GM12878 (cell line): ENCODE measurements around the gene PLXNC1. TPM values are rescaled to one million over a fixed set of nuclear protein-coding genes. Genes with fewer than 3 reads are reported as not detected.

ENCODE experiments used
- ATAC-seq: fragments of 200-7000 bp; cut with Tn5 transposase; 3 replicates; pipeline ENCODE4 v1.9.1; 2020; ENCODE audit warnings: mild to moderate bottlenecking, moderate library complexity
- BruUV-seq: library from RNA; stranded (reverse); fragments of 400-500 nt; replicated peaks from 2 replicates; lab custom pipeline; 2021; lab: Mats Ljungman, UMichigan
- CTCF ChIA-PET: fragments of 300-600 bp; sonication (Branson Sonifier 250); formaldehyde crosslinking; extraction: SDS; loops from one replicate; lab custom pipeline; 2021; ENCODE audit warnings: inconsistent platforms; lab: Yijun Ruan, JAX
- POLR2A ChIA-PET: fragments of 350-600 bp; formaldehyde crosslinking; extraction: SDS; loops from one replicate; lab custom pipeline; 2021; ENCODE audit warnings: inconsistent platforms; lab: Charles Lee
- RAD21 ChIA-PET: fragments of 300-600 bp; sonication (Branson Sonifier 250); formaldehyde crosslinking; loops from one replicate; lab custom pipeline; 2023; ENCODE audit warnings: antibody characterized with exemption; ENCODE audit not compliant: unreplicated experiment; lab: Charles Lee
- SMC1A ChIA-PET: fragments of 300-600 bp; sonication (Branson Sonifier 250); formaldehyde crosslinking; loops from one replicate; lab custom pipeline; 2023; ENCODE audit not compliant: unreplicated experiment, uncharacterized antibody; lab: Charles Lee
- DNase-seq: peaks from one replicate; pipeline ENCODE4 v3.0.0-alpha.2; 2011; ENCODE audit warnings: low read depth, low spot score
- FAIRE-seq: peaks from 3 replicates; lab custom pipeline; 2011; peaks lifted over from hg19 to GRCh38; lab: Jason Lieb, UNC
- H2AFZ ChIP-seq: 2 replicates; pipeline ENCODE4 v1.6.0; 2011; ENCODE audit warnings: low read depth, low read length, control low read depth; ENCODE audit not compliant: control insufficient read depth
- H3K27ac ChIP-seq: 2 replicates; pipeline ENCODE4 v1.5.1; 2011; ENCODE audit warnings: control low read depth; ENCODE audit not compliant: control insufficient read depth, insufficient read depth
- H3K27me3 ChIP-seq, 2 experiments: replicated peaks in 1 of 2; 2 replicates each; pipeline versions ENCODE4 v1.6.0 to v1.6.1; 2011; ENCODE audit warnings: low read length in 1 of 2; ENCODE audit not compliant: control insufficient read depth in 2 of 2, insufficient read depth in 2 of 2
- H3K36me3 ChIP-seq, 2 experiments: 2 replicates each; pipeline ENCODE4 v1.5.1; 2011; ENCODE audit warnings: low read length in 1 of 2; ENCODE audit not compliant: control insufficient read depth in 2 of 2, insufficient read depth in 2 of 2
- H3K4me1 ChIP-seq: 2 replicates; pipeline ENCODE4 v1.6.1; 2011; ENCODE audit warnings: mild to moderate bottlenecking, low read length, moderate library complexity, mixed read lengths; ENCODE audit not compliant: control insufficient read depth, insufficient read depth
- H3K4me2 ChIP-seq: 2 replicates; pipeline ENCODE4 v1.6.0; 2011; ENCODE audit warnings: control low read depth; ENCODE audit not compliant: control insufficient read depth, insufficient read depth
- H3K4me3 ChIP-seq: fragments of 200-600 bp; sonication (generic); 2 replicates; pipeline ENCODE4 v1.5.1; 2016
- H3K79me2 ChIP-seq: 2 replicates; pipeline ENCODE4 v1.6.0; 2011; ENCODE audit warnings: low read length; ENCODE audit not compliant: control insufficient read depth, insufficient read depth
- H3K9ac ChIP-seq: 2 replicates; pipeline ENCODE4 v1.8.0; 2011; ENCODE audit warnings: low read length, control low read depth, mixed read lengths; ENCODE audit not compliant: control insufficient read depth, insufficient read depth
- H3K9me3 ChIP-seq: replicated peaks from 3 replicates; pipeline ENCODE4 v1.5.1; 2011; ENCODE audit warnings: mild to moderate bottlenecking, low read length; ENCODE audit not compliant: control insufficient read depth, insufficient read depth
- H4K20me1 ChIP-seq: 2 replicates; pipeline ENCODE4 v1.6.0; 2011; ENCODE audit not compliant: control insufficient read depth, insufficient read depth
- BACH1 ChIP-seq: fragments of 450-650 bp; IDR thresholded peaks from 2 replicates; pipeline ENCODE4 v1.6.1; 2017; ENCODE audit warnings: mild to moderate bottlenecking, borderline replicate concordance
- EGR1 ChIP-seq, 2 experiments: IDR thresholded peaks; 1 replicate in 1 of 2; 2 replicates in 1 of 2; pipeline ENCODE4 v1.6.1; 2011 to 2012; ENCODE audit warnings: low read depth in 2 of 2, low read length in 2 of 2, borderline replicate concordance in 1 of 2, mild to moderate bottlenecking in 1 of 2, moderate library complexity in 1 of 2
- EP300 ChIP-seq, 2 experiments: fragments of 150-350 bp in 1 of 2; IDR thresholded peaks; 2 replicates each; pipeline ENCODE4 v1.6.1; 2011 to 2012; ENCODE audit warnings: low read depth in 2 of 2, low read length in 2 of 2, borderline replicate concordance in 1 of 2, improper control_type of control experiment in 1 of 2, inconsistent platforms in 1 of 2; ENCODE audit not compliant: control insufficient read depth in 1 of 2
- MYC ChIP-seq: IDR thresholded peaks from 2 replicates; pipeline ENCODE4 v1.6.1; 2011; ENCODE audit warnings: mild to moderate bottlenecking, low read length, moderate library complexity, inconsistent platforms; ENCODE audit not compliant: insufficient read depth, insufficient replicate concordance, insufficient read length, severe bottlenecking
- NBN ChIP-seq: fragments of 450-650 bp; IDR thresholded peaks from 2 replicates; pipeline ENCODE4 v1.6.1; 2016
- NFYA ChIP-seq: IDR thresholded peaks from 2 replicates; pipeline ENCODE4 v1.6.1; 2011; ENCODE audit warnings: low read depth, mild to moderate bottlenecking, low read length, improper control_type of control experiment, borderline replicate concordance
- SPI1 ChIP-seq: IDR thresholded peaks from 2 replicates; pipeline ENCODE4 v1.6.1; 2011; ENCODE audit warnings: low read depth, mild to moderate bottlenecking, low read length, moderate library complexity, borderline replicate concordance; ENCODE audit not compliant: insufficient read depth
- SREBF2 ChIP-seq: IDR thresholded peaks from 2 replicates; pipeline ENCODE4 v1.6.1; 2012; ENCODE audit warnings: mild to moderate bottlenecking, low read length
- TARDBP ChIP-seq: IDR thresholded peaks from 2 replicates; pipeline ENCODE4 v1.6.1; 2016; ENCODE audit warnings: borderline replicate concordance
- ZNF217 ChIP-seq: fragments of 450-650 bp; IDR thresholded peaks from 2 replicates; pipeline ENCODE4 v1.6.1; 2017; ENCODE audit warnings: antibody characterized with exemption, mild to moderate bottlenecking
- ZNF622 ChIP-seq: fragments of 450-650 bp; IDR thresholded peaks from 2 replicates; pipeline ENCODE4 v1.6.1; 2017; ENCODE audit warnings: mild to moderate bottlenecking, inconsistent platforms
- WGBS: methylation state at CpG from one replicate; pipeline ENCODE4 v1.1.6; 2016; ENCODE audit warnings: low lambda C conversion rate; ENCODE audit not compliant: insufficient replicate concordance, insufficient coverage; ENCODE audit errors: missing lambda C conversion rate; 5-methylcytosine and 5-hydroxymethylcytosine counted together
- in situ Hi-C: fragments of 300-500 bp; cut with MboI; formaldehyde crosslinking; loops from 9 replicates; pipeline ENCODE4 v1.14.3; 2018; ENCODE audit warnings: mixed read lengths
- intact Hi-C: fragments of 100-400 bp; cut with micrococcal nuclease; formaldehyde crosslinking; loops from one replicate; pipeline ENCODE4 v1.14.2; 2022; ENCODE audit not compliant: unreplicated experiment
- polyA plus RNA-seq, 11 experiments: library from polyadenylated mRNA; depleted of rRNA in 4 of 11; unstranded in 6 of 11; stranded (reverse) in 5 of 11; fragments of >200 nt; fragmentation: Nextera tagmentation in 4 of 11; fragmentation: Illumina TruSeq in 1 of 11; extraction: Ambion mirVana in 4 of 11; extraction: Trizol in 1 of 11; gene quantifications; 1 replicate in 1 of 11; 2 replicates in 10 of 11; pipeline versions ENCODE4 v1.2.1 to v1.2.3, GENCODE V29; 2011 to 2016; ENCODE audit warnings: inconsistent platforms in 2 of 11, missing spikeins in 2 of 11, low read depth in 1 of 11
- total RNA-seq, 4 experiments: library from RNA; depleted of rRNA in 3 of 4; stranded (reverse); fragments of >200 nt in 3 of 4; fragmentation: Illumina TruSeq in 1 of 4; extraction: Trizol in 1 of 4; gene quantifications; 2 replicates each; pipeline versions ENCODE4 v1.2.1 to v1.2.3, GENCODE V29; 2013 to 2021
- TF ChIP-seq, protein P1 (sequence below): fragments of 450-650 bp; formaldehyde crosslinking; IDR thresholded peaks from 2 replicates; pipeline ENCODE4 v1.4.0; 2020; ENCODE audit warnings: mild to moderate bottlenecking, moderate library complexity
- TF ChIP-seq, protein P2 (sequence below): fragments of 150-350 bp; IDR thresholded peaks from 2 replicates; pipeline ENCODE4 v1.6.1; 2014; ENCODE audit warnings: mild to moderate bottlenecking, low read depth, low read length
- TF ChIP-seq, protein P3 (sequence below): fragments of 450-650 bp; IDR thresholded peaks from 2 replicates; pipeline ENCODE4 v1.6.1; 2017; ENCODE audit warnings: borderline replicate concordance
- TF ChIP-seq, protein P4 (sequence below): IDR thresholded peaks from 2 replicates; pipeline ENCODE4 v1.6.1; 2011; ENCODE audit warnings: low read depth, low read length, improper control_type of control experiment, borderline replicate concordance

PLXNC1 gene
- total and polyA plus RNA-seq, 10 of the 15 experiments (the other 5 are each of a cell fraction or from before 2014, with no cell fraction given), result 5.2 to 41.2 (median 24.6) TPM

DNA sequence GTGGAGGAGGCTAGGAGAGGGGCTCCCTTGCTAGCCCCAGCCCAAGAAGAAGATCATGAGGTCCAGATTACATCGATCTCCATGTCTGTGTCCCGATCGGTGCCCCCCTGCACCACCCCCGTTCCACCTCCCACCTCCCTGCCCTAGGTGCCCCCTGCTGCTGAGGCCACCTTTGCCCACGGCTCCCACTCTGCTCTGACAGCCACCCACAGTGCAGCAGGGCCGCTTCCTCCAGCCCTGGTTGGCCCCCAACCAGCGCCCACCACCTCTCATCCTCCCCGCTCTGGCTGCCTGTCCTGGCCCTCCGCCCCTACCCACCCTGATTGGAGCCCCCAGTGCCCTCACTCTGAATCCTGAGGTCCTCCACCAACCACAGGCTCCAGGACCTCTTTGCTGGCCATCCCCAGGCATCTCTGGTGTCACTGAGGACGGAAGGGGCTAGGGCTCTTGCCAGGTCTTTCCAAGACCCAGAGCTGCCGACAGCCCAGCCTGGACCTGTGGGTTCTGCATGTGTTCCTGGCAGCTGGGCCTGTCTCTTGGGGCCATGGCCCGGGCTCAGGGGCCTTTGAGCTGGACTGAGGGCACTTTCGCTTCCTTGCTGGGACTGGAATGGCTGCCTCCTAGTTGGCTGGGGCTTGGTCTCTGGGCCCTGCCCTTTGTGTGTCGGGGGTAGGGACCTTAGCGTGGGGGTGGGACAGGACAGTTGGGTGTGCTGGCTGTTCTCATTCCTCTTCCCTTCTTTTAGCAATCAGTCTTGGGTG, 7.2 kb upstream of the PLXNC1 start:
- POLR2A ChIA-PET, result no interaction called here
- Histone ChIP-seq H3K36me3 (no peaks in the 10 kb centered on the region), H3K27ac (no peak overlapping the region), H3K9ac (no peak overlapping the region), H3K4me2 (no peak overlapping the region), H2AFZ (no peak overlapping the region), H3K79me2 (no peaks in the 10 kb centered on the region), H3K4me3 (no peak overlapping the region), H3K9me3 (no peaks in the 10 kb centered on the region), H3K4me1 (no peaks in the 10 kb centered on the region; the same call in 1 of the 2 replicates), H4K20me1 (no peaks in the 10 kb centered on the region), H3K27me3 (no peaks in the 10 kb centered on the region)
- ATAC-seq (no peak), FAIRE-seq (no peak), DNase-seq (no peak)
- SMC1A ChIA-PET, result interaction anchor here (0.9 to 2.0 kb wide), 5 partner anchors 131 to 393 kb away, joined by 3 to 7 read pairs (median 3); no protein-coding TSS in a partner anchor
- 76% methylated on average over 15 of the region's 15 CpGs for WGBS
- RAD21 ChIA-PET, result interaction anchor here (1.1 to 1.4 kb wide), 2 partner anchors 15 to 188 kb away, joined by 4 read pairs; no protein-coding TSS in a partner anchor
- intact Hi-C loops, result no loop called here
- no TSS peak for BruUV-seq
- CTCF ChIA-PET, result interaction anchor here (0.6 to 3.8 kb wide), 5 partner anchors 293 to 620 kb away, joined by 3 to 15 read pairs (median 4); no protein-coding TSS in a partner anchor
- in situ Hi-C loops, result no loop called here
- TF ChIP-seq, protein P1, sequence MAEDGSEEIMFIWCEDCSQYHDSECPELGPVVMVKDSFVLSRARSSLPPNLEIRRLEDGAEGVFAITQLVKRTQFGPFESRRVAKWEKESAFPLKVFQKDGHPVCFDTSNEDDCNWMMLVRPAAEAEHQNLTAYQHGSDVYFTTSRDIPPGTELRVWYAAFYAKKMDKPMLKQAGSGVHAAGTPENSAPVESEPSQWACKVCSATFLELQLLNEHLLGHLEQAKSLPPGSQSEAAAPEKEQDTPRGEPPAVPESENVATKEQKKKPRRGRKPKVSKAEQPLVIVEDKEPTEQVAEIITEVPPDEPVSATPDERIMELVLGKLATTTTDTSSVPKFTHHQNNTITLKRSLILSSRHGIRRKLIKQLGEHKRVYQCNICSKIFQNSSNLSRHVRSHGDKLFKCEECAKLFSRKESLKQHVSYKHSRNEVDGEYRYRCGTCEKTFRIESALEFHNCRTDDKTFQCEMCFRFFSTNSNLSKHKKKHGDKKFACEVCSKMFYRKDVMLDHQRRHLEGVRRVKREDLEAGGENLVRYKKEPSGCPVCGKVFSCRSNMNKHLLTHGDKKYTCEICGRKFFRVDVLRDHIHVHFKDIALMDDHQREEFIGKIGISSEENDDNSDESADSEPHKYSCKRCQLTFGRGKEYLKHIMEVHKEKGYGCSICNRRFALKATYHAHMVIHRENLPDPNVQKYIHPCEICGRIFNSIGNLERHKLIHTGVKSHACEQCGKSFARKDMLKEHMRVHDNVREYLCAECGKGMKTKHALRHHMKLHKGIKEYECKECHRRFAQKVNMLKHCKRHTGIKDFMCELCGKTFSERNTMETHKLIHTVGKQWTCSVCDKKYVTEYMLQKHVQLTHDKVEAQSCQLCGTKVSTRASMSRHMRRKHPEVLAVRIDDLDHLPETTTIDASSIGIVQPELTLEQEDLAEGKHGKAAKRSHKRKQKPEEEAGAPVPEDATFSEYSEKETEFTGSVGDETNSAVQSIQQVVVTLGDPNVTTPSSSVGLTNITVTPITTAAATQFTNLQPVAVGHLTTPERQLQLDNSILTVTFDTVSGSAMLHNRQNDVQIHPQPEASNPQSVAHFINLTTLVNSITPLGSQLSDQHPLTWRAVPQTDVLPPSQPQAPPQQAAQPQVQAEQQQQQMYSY (CRISPR knock-in tag), result no peak
- TF ChIP-seq EGR1 (IDR thresholded peaks at IDR 0.05; ENCODE audit: borderline replicate concordance in 1 of 2, low read depth in 2 of 2, low read length in 2 of 2), result no peak
- TF ChIP-seq NBN, result no peak
- TF ChIP-seq MYC, result no peak
- TF ChIP-seq, protein P2, sequence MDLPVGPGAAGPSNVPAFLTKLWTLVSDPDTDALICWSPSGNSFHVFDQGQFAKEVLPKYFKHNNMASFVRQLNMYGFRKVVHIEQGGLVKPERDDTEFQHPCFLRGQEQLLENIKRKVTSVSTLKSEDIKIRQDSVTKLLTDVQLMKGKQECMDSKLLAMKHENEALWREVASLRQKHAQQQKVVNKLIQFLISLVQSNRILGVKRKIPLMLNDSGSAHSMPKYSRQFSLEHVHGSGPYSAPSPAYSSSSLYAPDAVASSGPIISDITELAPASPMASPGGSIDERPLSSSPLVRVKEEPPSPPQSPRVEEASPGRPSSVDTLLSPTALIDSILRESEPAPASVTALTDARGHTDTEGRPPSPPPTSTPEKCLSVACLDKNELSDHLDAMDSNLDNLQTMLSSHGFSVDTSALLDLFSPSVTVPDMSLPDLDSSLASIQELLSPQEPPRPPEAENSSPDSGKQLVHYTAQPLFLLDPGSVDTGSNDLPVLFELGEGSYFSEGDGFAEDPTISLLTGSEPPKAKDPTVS, result no peak
- TF ChIP-seq TARDBP, result no peak
- no peak for TF ChIP-seq EP300 (IDR thresholded peaks at IDR 0.05; ENCODE audit: borderline replicate concordance in 1 of 2, control insufficient read depth in 1 of 2, low read depth in 2 of 2, low read length in 2 of 2)
- TF ChIP-seq ZNF622, result no peak
- no peak for TF ChIP-seq ZNF217
- TF ChIP-seq, protein P3, sequence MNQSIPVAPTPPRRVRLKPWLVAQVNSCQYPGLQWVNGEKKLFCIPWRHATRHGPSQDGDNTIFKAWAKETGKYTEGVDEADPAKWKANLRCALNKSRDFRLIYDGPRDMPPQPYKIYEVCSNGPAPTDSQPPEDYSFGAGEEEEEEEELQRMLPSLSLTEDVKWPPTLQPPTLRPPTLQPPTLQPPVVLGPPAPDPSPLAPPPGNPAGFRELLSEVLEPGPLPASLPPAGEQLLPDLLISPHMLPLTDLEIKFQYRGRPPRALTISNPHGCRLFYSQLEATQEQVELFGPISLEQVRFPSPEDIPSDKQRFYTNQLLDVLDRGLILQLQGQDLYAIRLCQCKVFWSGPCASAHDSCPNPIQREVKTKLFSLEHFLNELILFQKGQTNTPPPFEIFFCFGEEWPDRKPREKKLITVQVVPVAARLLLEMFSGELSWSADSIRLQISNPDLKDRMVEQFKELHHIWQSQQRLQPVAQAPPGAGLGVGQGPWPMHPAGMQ, result no peak
- TF ChIP-seq, protein P4, sequence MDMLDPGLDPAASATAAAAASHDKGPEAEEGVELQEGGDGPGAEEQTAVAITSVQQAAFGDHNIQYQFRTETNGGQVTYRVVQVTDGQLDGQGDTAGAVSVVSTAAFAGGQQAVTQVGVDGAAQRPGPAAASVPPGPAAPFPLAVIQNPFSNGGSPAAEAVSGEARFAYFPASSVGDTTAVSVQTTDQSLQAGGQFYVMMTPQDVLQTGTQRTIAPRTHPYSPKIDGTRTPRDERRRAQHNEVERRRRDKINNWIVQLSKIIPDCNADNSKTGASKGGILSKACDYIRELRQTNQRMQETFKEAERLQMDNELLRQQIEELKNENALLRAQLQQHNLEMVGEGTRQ, result no peak
- no peak for TF ChIP-seq NFYA
- no peak for TF ChIP-seq SREBF2
- no peak for TF ChIP-seq BACH1
- no peak for TF ChIP-seq SPI1
